Sigmoid colon (tissue), 4 donors: ENCODE measurements around the gene TPM1.

Experiments used
- CTCF ChIP-seq, 4 experiments: fragments of 450-650 bp in 3 of 4; fragments of 200-600 bp in 1 of 4; IDR thresholded peaks; one replicate each; pipeline ENCODE4 v1.5.1; 2016 to 2019; ENCODE audit warnings: antibody characterized with exemption in 4 of 4, mild to moderate bottlenecking in 3 of 4, moderate library complexity in 2 of 4
- EP300 ChIP-seq, 4 donors: sonication (generic); formaldehyde crosslinking; IDR thresholded peaks; one replicate each; pipeline ENCODE4 v1.6.1; 2017; ENCODE audit warnings: antibody characterized with exemption in 4 of 4
- POLR2A ChIP-seq, 2 donors: fragments of 450-650 bp; IDR thresholded peaks; one replicate each; pipeline ENCODE4 v1.6.1; 2016; ENCODE audit warnings: antibody characterized with exemption in 2 of 2, mild to moderate bottlenecking in 2 of 2, moderate library complexity in 2 of 2
- POLR2AphosphoS5 ChIP-seq, 4 donors: sonication (generic); formaldehyde crosslinking; IDR thresholded peaks; one replicate each; pipeline ENCODE4 v1.6.1; 2017; ENCODE audit warnings: antibody characterized with exemption in 4 of 4

- TF ChIP-seq CTCF (IDR thresholded peaks at IDR 0.05) (no peak), POLR2A (IDR thresholded peaks at IDR 0.05) (no peak), POLR2AphosphoS5 (IDR thresholded peaks at IDR 0.05) (peak; percentile 57 to 84 (median 75)), EP300 (IDR thresholded peaks at IDR 0.05) (no peak)
Measured at GRCh38 chr15:63067976-63068743, 25.6 kb downstream of the TPM1 start.
